ENCODE data around the gene CREBL2. TPM values are rescaled to one million over a fixed set of nuclear protein-coding genes. Genes with fewer than 3 reads are reported as not detected.

CREBL2 gene
- total RNA-seq, 1 experiment from 2014 or later = 17.8 TPM

DNA sequence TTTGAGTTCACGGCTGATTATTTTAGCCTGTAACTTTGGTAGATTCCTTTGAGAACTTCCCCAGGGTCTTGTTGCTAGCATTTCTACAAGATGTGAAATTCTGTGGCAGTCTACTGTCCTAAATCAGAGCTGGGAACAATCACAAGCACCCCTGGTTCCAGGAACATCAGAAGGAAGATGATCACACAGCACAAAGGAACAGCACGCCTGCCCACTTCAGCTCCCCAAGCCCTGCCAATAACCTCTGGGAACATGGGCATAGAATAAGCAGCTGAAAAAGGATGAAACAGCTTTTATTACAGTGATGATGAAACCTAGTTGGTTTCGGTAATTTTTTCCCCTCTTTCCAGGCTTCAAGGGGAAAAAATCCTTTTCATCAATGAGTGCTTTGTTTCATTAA is 72.0 kb downstream of the CREBL2 start:
- intact Hi-C loops (cut with micrococcal nuclease; ENCODE audit: unreplicated experiment) = no loop called here
- Histone ChIP-seq H3K4me3 (ENCODE audit: low read depth, low read length, poor library complexity, severe bottlenecking) (no peak overlapping the region), H3K36me3 (ENCODE audit: insufficient read depth, low read length, poor library complexity, severe bottlenecking) (no peaks in the 10 kb centered on the region), H3K4me1 (ENCODE audit: insufficient read depth, low read length, poor library complexity, severe bottlenecking) (no peaks in the 10 kb centered on the region), H3K27me3 (replicated peaks; ENCODE audit: insufficient read depth, low read depth, low read length, poor library complexity) (no peaks in the 10 kb centered on the region), H3K27ac (ENCODE audit: low read depth, low read length, poor library complexity, severe bottlenecking) (no peak overlapping the region), H3K9me3 (ENCODE audit: low read depth, low read length, poor library complexity, severe bottlenecking) (no peaks in the 10 kb centered on the region)
- ChIA-PET CTCF (no interaction called here), POLR2A (ENCODE audit: low non-redundant PET) (no interaction called here)
- no peak for DNase-seq (ENCODE audit: low spot score)
- no TSS peak for BruUV-seq (replicated peaks)
- no peak for TF ChIP-seq EZH2 (IDR thresholded peaks at IDR 0.05; ENCODE audit: borderline replicate concordance, low read depth, low read length, poor library complexity, severe bottlenecking)
- no peak for TF ChIP-seq CTCF (conservative IDR thresholded peaks at IDR 0.05; ENCODE audit: low read depth, low read length)

- CTCF ChIA-PET = no interaction called here
- no peaks in the 10 kb centered on the region for H3K36me3 ChIP-seq (ENCODE audit: insufficient read depth, low read length, poor library complexity, severe bottlenecking)
- POLR2A ChIA-PET (ENCODE audit: low non-redundant PET) = no interaction called here
- H3K9me3 ChIP-seq (ENCODE audit: low read depth, low read length, poor library complexity, severe bottlenecking) = no peaks in the 10 kb centered on the region
- H3K4me1 ChIP-seq (ENCODE audit: insufficient read depth, low read length, poor library complexity, severe bottlenecking) = no peaks in the 10 kb centered on the region
- peak; percentile 56 for DNase-seq (ENCODE audit: low spot score)
- H3K27ac ChIP-seq (ENCODE audit: low read depth, low read length, poor library complexity, severe bottlenecking) = no peak overlapping the region
- TF ChIP-seq CTCF (conservative IDR thresholded peaks at IDR 0.05; ENCODE audit: low read depth, low read length) = no peak
- no peak for TF ChIP-seq EZH2 (IDR thresholded peaks at IDR 0.05; ENCODE audit: borderline replicate concordance, low read depth, low read length, poor library complexity, severe bottlenecking)
- no peaks in the 10 kb centered on the region for H3K27me3 ChIP-seq (replicated peaks; ENCODE audit: insufficient read depth, low read depth, low read length, poor library complexity)
- no TSS peak for BruUV-seq (replicated peaks)
- no peak overlapping the region for H3K4me3 ChIP-seq (ENCODE audit: low read depth, low read length, poor library complexity, severe bottlenecking)
- intact Hi-C loops (cut with micrococcal nuclease; ENCODE audit: unreplicated experiment) = no loop called here
Observed at GRCh38 chr12:12684375-12685106, 72.9 kb downstream of the CREBL2 start.

DNA sequence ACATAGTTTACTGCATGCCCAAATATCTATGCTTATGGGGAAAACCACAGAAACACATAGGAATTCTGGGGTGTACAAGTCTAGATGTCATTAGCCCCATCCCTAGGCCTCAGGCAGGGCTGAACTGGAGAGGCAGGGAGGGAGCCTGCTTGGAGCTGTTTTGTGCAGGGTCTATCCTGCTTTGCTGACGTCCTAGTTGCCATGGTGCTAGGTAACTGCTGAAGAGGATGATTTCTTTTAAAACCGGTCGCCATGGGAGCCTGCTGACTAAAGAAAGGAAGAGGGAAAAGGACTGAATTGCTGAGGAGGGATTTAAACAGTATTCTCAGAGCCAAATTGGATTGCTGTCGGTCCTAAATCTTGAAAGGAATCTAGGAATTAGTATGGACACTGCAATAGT is 73.6 kb downstream of the CREBL2 start:
- Histone ChIP-seq H3K4me3 (ENCODE audit: low read depth, low read length, poor library complexity, severe bottlenecking) (no peak overlapping the region), H3K4me1 (ENCODE audit: insufficient read depth, low read length, poor library complexity, severe bottlenecking) (no peaks in the 10 kb centered on the region), H3K27me3 (replicated peaks; ENCODE audit: insufficient read depth, low read depth, low read length, poor library complexity) (no peaks in the 10 kb centered on the region), H3K9me3 (ENCODE audit: low read depth, low read length, poor library complexity, severe bottlenecking) (no peaks in the 10 kb centered on the region), H3K36me3 (ENCODE audit: insufficient read depth, low read length, poor library complexity, severe bottlenecking) (no peaks in the 10 kb centered on the region), H3K27ac (ENCODE audit: low read depth, low read length, poor library complexity, severe bottlenecking) (no peak overlapping the region)
- DNase-seq (ENCODE audit: low spot score) = no peak
- CTCF ChIA-PET = no interaction called here
- POLR2A ChIA-PET (ENCODE audit: low non-redundant PET) = no interaction called here
- TF ChIP-seq EZH2 (IDR thresholded peaks at IDR 0.05; ENCODE audit: borderline replicate concordance, low read depth, low read length, poor library complexity, severe bottlenecking) (no peak), CTCF (conservative IDR thresholded peaks at IDR 0.05; ENCODE audit: low read depth, low read length) (no peak)
- no TSS peak for BruUV-seq (replicated peaks)
- intact Hi-C loops (cut with micrococcal nuclease; ENCODE audit: unreplicated experiment) = no loop called here
